Type B pancreatic cell (in vitro differentiated cells): ENCODE results near the gene RXRG. TPM values are rescaled to one million over a fixed set of nuclear protein-coding genes. Genes with fewer than 3 reads are reported as not detected.

ENCODE experiments used
- DNase-seq: peaks from one replicate; pipeline ENCODE4 v3.0.0; 2021; ENCODE audit warnings: mixed read lengths; ENCODE audit not compliant: unreplicated experiment; ENCODE audit errors: extremely low spot score
- H3K27ac Mint-ChIP-seq: 2 replicates; pipeline ENCODE4 v1.8.0; 2021; ENCODE audit warnings: mild to moderate bottlenecking, mixed read lengths
- H3K27me3 Mint-ChIP-seq: 2 replicates; pipeline ENCODE4 v1.8.0; 2021; ENCODE audit warnings: mixed read lengths
- H3K36me3 Mint-ChIP-seq: 2 replicates; pipeline ENCODE4 v1.8.0; 2021; ENCODE audit warnings: mixed read lengths
- H3K4me1 Mint-ChIP-seq: one replicate; pipeline ENCODE4 v1.8.0; 2021; ENCODE audit warnings: mixed read lengths; ENCODE audit not compliant: unreplicated experiment
- H3K4me3 Mint-ChIP-seq: 2 replicates; pipeline ENCODE4 v1.8.0; 2021; ENCODE audit warnings: mild to moderate bottlenecking, mixed read lengths
- H3K9me3 Mint-ChIP-seq: 2 replicates; pipeline ENCODE4 v1.8.0; 2021; ENCODE audit warnings: mixed read lengths
- total RNA-seq: library from RNA; stranded (reverse); gene quantifications from 2 replicates; pipeline ENCODE4 v1.2.1, GENCODE V29; 2021; ENCODE audit warnings: low replicate concordance
- TF ChIP-seq, protein P1 (sequence below): fragments of 200-600 bp; sonication (generic); conservative IDR thresholded peaks from 2 replicates; pipeline ENCODE4 v1.5.0; 2021; ENCODE audit warnings: antibody characterized with exemption, mild to moderate bottlenecking

RXRG gene
- total RNA-seq, 1 donor from 2014 or later, result 5.8 TPM

DNA sequence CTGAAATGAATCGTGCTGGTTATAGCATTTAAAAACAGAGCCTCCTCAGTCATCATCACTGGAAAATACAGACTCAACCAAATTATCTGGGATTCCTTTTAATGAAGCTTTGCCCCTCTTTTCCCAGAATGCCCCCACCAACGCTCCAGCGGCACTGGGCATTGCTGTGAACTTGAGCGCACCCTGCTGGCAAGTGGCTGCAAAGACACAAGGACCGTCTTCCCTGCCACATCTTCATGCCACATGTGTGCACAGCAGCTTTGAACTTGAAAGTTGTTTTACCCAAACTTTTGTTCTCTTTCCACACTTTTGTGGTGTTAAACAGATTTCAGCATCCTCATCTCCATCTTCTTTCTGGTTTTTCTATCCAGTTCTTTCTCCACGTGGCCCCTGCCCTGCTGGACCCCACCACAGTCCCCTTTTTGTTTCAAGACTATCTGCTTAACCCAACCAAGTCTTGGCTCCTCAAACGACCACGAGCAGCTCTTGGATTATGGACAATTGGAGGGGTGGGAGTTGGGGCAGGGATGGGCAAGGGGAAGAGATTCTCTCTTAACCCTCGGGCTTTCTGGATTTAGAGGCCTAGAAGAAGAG lies 75.6 kb downstream of the RXRG start:
- H3K9me3 Mint-ChIP-seq, result no peaks in the 10 kb centered on the region
- peak; percentile 77 for DNase-seq
- no peaks in the 10 kb centered on the region for H3K36me3 Mint-ChIP-seq
- no peaks in the 10 kb centered on the region for H3K4me1 Mint-ChIP-seq
- H3K27me3 Mint-ChIP-seq, result peaks cover 60% of the 10 kb centered on the region
- H3K27ac Mint-ChIP-seq, result no peak overlapping the region
- H3K4me3 Mint-ChIP-seq, result no peak overlapping the region
- TF ChIP-seq, protein P1, sequence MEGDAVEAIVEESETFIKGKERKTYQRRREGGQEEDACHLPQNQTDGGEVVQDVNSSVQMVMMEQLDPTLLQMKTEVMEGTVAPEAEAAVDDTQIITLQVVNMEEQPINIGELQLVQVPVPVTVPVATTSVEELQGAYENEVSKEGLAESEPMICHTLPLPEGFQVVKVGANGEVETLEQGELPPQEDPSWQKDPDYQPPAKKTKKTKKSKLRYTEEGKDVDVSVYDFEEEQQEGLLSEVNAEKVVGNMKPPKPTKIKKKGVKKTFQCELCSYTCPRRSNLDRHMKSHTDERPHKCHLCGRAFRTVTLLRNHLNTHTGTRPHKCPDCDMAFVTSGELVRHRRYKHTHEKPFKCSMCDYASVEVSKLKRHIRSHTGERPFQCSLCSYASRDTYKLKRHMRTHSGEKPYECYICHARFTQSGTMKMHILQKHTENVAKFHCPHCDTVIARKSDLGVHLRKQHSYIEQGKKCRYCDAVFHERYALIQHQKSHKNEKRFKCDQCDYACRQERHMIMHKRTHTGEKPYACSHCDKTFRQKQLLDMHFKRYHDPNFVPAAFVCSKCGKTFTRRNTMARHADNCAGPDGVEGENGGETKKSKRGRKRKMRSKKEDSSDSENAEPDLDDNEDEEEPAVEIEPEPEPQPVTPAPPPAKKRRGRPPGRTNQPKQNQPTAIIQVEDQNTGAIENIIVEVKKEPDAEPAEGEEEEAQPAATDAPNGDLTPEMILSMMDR, result peak; percentile 91

- H3K27ac Mint-ChIP-seq, result no peak overlapping the region
- H3K27me3 Mint-ChIP-seq, result peaks cover 62% of the 10 kb centered on the region
These were observed 77.4 kb downstream of the RXRG start for GRCh38 chr1:165367375-165367993.

GRCh38 chr1:165365341-165365740 lies 79.6 kb downstream of the RXRG start:
- TF ChIP-seq, protein P1, result no peak
- no peak overlapping the region for H3K4me3 Mint-ChIP-seq
- no peak overlapping the region for H3K27ac Mint-ChIP-seq
- peaks cover 64% of the 10 kb centered on the region for H3K27me3 Mint-ChIP-seq
- H3K4me1 Mint-ChIP-seq, result no peaks in the 10 kb centered on the region
- no peaks in the 10 kb centered on the region for H3K36me3 Mint-ChIP-seq
- DNase-seq, result no peak
- H3K9me3 Mint-ChIP-seq, result no peaks in the 10 kb centered on the region

More at GRCh38 chr1:165367375-165367993, 77.4 kb downstream of the RXRG start:
- no peaks in the 10 kb centered on the region for H3K4me1 Mint-ChIP-seq
- TF ChIP-seq, protein P1, result peak; percentile 91
- peak; percentile 84 for DNase-seq
- H3K4me3 Mint-ChIP-seq, result no peak overlapping the region
- H3K36me3 Mint-ChIP-seq, result no peaks in the 10 kb centered on the region
- no peaks in the 10 kb centered on the region for H3K9me3 Mint-ChIP-seq

DNA sequence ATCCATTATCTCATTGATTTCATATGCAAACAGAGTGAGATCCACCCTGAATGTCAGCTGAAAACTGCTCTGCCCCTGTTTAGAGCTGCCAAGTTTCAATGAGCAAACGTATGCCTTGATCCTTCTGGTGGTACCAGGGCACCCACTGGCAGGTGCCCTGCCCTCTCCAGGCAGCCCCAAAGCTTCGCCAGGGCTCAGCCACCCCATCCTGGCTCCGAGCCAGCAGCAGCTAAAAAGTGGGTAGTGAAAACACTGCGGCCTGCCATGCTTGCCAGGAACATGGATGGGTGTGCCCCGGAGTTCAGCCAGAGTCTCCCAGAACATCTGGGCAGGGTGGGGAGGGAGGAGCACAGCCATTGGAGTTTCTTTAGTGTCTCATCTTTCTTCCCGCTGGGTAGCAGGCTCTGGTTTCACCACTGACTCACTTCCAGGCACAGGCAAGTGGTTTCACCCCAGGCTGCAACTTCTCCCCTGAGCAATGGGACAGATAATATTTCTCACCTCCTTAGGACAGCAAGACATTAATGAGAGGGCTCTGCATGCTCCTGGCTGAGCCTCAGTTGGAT lies 80.3 kb downstream of the RXRG start:
- H3K36me3 Mint-ChIP-seq, result no peaks in the 10 kb centered on the region
- peaks cover 70% of the 10 kb centered on the region for H3K27me3 Mint-ChIP-seq
- TF ChIP-seq, protein P1, result no peak
- H3K4me3 Mint-ChIP-seq, result no peak overlapping the region
- H3K27ac Mint-ChIP-seq, result no peak overlapping the region
- H3K4me1 Mint-ChIP-seq, result no peaks in the 10 kb centered on the region
- no peaks in the 10 kb centered on the region for H3K9me3 Mint-ChIP-seq
- DNase-seq, result no peak

GRCh38 chr1:165356876-165357275 lies 88.0 kb downstream of the RXRG start:
- Mint-ChIP-seq H3K27ac (no peak overlapping the region), H3K4me1 (peaks cover 27% of the 10 kb centered on the region), H3K4me3 (peak overlapping the region; percentile 80), H3K27me3 (peaks cover 93% of the 10 kb centered on the region), H3K36me3 (peaks cover 1% of the 10 kb centered on the region), H3K9me3 (no peaks in the 10 kb centered on the region)
- no peak for DNase-seq
- TF ChIP-seq, protein P1, result no peak
